Measurements from ENCODE around the gene CABLES2.

CABLES2 gene

DNA sequence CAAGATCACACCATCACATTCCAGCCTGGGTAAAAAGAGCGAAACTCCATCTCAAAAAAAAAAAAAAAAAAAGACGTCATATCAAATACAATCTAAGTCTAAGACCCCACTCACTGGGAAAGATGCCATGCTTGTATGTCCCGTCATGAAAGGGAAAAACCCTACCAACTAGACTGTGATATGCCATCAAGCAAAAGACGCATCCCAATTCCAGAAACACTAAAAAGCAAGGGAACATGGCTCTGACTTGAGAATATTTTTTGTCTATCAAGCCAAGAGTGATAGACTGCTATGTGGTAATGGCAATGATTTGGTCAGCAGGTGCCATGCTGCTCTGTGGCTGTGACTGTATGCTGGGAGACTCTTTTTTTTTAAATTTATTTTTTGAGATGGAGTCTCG, 63.0 kb downstream of the CABLES2 start:
- DNase-seq = no peak

- no peak for DNase-seq
Measured at GRCh38 chr20:62342910-62343309, 64.2 kb downstream of the CABLES2 start.

- no peak for DNase-seq
Measured at GRCh38 chr20:62339647-62340062, 67.4 kb downstream of the CABLES2 start.
